Measurements from ENCODE around the gene KCNQ1.

The KCNQ1 gene

DNA sequence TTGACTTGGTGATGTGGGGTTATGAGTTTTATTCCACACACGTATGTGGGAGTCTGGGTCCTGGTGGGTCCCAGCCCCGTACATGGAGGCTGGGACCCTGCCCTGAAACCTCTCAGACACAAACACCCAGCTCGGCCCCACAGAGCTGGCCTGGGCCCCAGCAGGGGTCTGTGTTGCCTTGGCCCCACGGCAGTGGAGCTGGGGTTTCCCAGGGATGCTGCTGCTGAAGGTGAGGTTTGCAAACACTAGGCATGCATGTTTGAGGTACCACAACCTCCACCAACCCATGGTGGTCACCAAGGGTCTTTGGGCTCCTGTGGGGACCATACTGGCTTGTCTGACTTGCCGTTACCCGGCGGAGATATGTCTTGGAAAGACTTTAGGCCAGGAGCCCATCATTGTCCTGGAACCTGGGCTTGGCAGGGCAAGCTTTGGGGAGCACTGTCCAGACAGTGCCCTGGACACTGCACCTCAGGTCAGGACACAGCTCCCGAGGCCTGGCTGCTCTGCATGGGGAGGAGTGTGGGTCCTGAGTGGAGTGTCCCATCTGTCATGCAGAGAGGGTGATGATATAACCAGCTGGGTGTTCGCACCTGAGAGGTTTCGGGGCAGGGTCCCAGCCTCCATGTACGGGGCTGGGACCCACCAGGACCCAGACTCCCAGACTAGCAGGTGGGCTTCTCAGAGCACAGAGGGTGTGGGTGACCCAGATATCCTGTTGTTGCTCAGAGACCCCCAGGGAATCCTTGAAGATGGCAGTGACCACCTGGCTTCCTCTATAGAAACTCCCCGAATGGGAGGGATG lies 63.3 kb downstream of the KCNQ1 start:
- DNase-seq (ENCODE audit: insufficient read length, low spot score) (no peak), FAIRE-seq (no peak)

- DNase-seq (ENCODE audit: insufficient read length, low spot score) (no peak), FAIRE-seq (no peak)
Measured at GRCh38 chr11:2508793-2509192, 64.0 kb downstream of the KCNQ1 start.

GRCh38 chr11:2509481-2510001 lies 64.7 kb downstream of the KCNQ1 start:
- DNase-seq (ENCODE audit: insufficient read length, low spot score) = no peak
- no peak for FAIRE-seq

DNA sequence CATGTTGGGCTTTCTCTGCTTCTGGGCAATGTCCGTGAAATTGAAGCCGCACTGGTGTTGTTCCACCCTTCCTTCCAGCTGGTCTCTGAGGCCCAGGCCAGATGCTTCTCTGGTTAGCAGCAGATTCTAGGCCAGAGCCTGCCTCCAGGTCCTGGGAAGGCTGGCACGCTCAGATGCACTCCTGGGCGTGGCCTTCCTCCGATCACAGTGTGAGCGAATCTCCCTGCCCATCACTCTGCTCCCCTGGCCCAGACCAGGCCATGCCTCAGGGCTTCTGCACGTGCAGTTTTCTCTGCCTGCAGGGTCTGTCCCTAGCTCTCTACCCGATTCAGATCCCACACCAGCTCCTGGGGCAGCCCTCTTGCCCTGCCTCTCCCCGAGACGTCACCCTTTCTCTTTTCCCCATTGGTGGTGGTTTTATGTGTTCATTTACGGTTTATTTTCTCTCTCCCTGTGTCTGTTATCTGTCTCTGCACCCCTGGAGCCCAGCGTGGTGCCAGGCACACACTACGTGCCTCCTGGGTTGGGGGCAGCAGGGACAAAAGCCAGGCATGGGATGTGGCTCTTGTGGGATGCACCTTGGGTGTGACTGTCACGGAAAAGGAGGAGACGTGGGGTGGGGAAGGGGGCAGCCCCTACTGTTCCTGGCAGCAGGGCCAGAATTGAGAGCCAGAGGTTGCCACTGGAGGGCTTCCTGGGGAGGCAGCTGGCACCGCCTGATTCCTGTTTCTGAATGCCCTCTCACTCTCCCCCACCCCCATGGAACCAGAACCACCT lies 66.0 kb downstream of the KCNQ1 start:
- DNase-seq (ENCODE audit: insufficient read length, low spot score) (no peak), FAIRE-seq (no peak)

DNA sequence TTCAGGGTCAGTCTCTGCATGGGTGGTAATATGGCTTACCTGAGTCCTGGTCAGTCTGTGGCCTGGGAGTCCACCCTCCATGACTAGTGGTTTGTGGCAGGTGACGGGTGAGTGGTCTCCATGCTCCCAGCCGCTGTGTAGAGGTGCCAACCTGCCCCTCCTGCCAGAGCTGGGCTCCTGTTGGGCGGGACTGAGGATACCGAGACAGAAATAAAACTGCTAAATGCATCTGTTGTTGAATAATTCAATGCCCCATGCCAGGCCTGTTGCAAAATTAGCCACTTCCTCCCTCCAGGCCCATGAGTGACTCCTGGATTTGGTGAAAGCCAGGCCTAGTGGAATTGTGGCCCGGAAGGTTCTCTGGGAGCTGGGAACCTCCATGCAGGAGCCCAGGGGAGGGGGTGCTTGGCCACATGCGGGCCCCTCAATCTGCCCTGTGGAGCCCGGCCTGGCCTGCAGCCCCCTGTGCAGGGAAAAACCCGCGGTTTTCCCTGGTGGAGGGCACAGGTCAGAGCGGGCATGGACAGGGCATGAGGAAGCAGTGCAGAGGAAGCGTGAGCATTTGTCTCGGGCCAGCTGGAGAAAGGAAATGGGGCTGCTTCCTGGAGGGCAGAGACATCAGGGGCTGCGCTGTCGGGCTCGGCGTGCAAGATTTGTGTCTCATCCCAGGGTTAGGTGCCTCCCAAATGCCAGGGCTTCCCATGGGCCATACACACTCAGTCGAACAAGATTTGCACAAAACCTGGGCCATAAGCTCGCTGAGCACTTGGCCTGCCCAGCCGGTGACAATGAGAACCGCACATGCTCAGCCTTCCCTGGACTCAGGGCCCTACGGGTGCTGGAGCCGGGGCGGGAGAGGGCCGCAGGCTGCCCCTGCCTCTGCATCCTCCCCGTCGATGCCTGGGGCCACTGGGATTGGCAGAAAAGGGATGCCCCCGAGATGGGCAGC lies 66.9 kb downstream of the KCNQ1 start:
- DNase-seq (ENCODE audit: insufficient read length, low spot score) (no peak), FAIRE-seq (no peak)

GRCh38 chr11:2512431-2513407 lies 67.9 kb downstream of the KCNQ1 start:
- FAIRE-seq (no peak), DNase-seq (ENCODE audit: insufficient read length, low spot score) (no peak)

- FAIRE-seq = no peak
- no peak for DNase-seq (ENCODE audit: insufficient read length, low spot score)
Measured at GRCh38 chr11:2513441-2513840, 68.6 kb downstream of the KCNQ1 start.

DNA sequence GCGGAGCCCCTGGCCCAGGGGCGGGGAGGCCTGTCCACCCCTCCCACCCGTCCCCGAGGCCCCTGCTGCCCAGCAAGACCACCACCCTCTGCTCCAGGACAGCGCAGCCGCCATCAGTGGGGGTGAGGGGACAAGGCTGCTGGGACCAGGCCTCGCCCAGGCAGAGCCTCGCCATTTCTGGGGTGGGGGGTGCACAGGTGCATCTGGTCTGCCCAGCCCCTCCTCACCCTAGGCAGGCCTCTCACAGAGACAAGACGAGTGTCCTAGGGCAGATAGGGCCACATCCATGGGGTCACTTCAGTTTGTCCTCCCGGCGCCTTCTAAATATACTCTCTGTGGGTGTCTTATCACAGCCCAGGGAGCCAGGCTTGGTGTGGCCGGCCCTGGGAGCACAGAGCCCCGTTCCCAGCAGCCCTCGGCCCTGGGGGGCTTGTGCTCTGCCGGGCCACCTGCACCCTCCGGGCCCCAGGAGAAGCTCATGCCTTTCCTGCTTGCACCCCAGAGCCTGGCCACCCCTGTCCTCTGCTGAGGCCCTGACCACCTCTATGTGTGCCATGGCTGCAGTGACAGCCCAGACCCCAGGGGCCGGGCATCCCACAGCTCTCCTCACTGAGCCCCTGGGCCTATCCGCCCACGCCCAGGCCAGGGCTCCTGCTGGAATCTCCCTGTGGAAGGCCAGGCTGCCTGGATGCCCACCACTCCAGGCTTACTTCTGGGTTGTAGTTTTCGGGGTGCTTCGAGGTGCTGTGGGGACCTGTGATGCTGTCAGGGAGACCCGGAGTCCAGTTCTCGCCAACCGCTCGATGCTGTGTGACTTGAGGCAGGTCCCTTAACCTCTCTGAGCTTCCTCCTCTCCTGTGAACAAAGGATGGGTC lies 70.8 kb downstream of the KCNQ1 start:
- DNase-seq (ENCODE audit: insufficient read length, low spot score) = no peak
- no peak for FAIRE-seq

GRCh38 chr11:2516276-2517015 lies 71.6 kb downstream of the KCNQ1 start:
- DNase-seq (ENCODE audit: insufficient read length, low spot score) = no peak
- no peak for FAIRE-seq

GRCh38 chr11:2517016-2517385 lies 72.2 kb downstream of the KCNQ1 start:
- FAIRE-seq (no peak), DNase-seq (ENCODE audit: insufficient read length, low spot score) (no peak)

DNA sequence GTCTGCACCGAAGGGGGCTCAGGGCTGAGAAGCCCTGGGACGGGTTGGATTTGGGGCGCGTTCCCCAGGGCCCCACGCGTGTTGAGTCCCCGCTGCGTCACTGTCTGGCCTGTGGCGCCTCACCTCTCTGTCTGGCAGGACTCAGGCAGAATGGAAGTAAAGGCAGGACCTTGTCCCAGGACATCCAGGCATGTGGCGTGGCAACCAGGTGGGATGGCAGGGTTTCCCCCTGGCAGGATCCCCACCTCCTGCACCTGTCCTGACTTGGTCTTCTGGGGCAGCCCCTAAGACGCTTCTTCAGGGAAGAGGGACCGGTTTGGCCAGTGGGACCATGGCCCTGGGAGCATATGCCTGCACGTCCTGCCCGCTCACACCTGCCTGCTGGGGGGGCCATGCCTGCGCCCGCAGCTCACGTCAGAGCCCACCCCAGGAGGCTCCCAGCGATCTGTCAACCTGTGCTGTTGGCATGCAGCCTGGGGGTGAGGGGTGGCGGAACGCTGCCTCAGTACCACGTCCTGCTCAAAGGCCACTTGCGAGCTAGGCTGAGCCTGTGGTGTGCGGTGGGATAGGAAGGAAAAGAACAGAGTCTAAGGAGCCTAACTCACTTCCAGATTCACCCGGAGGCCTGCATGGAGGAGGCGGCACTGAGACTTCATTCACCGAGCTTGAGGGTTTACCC lies 72.7 kb downstream of the KCNQ1 start:
- FAIRE-seq (no peak), DNase-seq (ENCODE audit: insufficient read length, low spot score) (no peak)

DNA sequence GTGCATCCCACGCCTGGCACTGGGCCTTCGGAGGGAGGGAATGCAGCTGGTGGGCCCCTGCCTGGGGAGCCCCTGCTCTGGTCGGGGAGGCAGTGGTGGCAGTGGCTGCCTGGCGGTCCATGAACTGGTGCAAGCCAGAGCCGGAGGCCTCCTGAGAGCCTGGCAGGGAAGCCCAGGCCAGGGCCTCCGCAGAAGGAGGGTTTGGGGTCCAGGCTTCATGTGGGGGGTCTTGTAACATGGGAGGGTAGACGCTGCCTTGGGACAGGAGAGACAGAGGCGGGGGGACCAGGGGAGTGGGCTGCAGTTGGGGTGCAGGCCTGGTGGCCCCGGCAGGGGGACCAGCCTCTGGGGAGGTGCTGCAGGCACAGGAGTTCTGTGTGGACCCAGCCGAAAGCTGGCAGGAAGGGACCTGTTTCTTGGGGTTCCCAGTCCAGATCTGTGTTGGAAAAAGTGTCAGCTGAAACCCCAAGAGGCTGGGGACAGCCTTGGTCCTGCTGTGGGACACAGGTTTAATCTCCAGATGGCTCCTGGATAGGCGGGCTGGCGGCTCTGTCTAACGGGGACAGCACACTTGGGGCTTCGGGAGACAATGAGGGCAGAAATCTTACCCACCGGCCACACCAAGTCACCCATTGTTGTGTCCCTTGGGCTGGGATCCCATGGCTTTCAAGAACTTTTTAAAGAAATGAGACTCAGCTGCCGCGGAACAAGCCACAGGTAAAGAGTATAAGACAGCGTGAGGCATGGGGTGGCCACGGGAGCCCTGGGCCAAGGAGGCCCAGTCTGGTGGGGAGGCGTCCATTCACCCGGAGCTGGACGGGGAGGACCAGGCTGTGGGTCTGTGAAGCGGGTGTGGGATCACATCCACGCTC lies 73.5 kb downstream of the KCNQ1 start:
- FAIRE-seq = no peak
- DNase-seq (ENCODE audit: insufficient read length, low spot score) = no peak

DNA sequence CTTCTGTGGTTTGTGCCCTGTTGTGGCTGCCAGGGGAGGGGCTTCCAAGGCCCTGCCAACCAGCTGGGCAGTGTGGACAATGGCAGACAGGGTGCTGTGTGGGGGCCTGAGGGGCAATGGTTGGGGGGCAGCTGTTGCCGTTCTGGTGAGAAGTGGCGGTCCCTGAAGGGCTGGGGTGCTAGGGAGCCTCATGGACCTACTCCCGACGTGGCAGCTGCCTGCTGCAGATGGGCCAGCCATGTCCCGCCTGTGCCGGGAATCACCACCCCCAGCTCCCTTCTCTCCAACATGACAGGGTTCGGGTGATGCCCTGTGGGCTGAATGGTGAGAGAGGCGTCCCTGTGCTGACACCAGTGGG lies 74.2 kb downstream of the KCNQ1 start:
- no peak for FAIRE-seq
- no peak for DNase-seq (ENCODE audit: insufficient read length, low spot score)

DNA sequence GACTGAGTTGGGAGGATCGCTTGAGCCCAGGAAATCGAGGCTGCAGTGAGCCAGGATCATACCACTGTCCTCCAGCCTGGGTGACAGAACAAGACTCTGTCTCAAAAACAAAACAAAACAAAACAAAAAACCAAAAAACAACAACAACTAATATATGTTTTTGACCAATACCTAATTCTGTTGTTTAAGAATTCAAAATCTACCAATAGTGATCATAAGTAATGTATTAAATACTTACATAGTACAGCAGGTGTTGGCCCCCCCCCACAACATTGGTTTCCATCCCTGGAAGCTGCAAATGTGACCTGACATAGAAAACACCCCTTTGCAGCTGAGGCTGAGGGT lies 74.7 kb downstream of the KCNQ1 start:
- no peak for DNase-seq (ENCODE audit: insufficient read length, low spot score)
- no peak for FAIRE-seq

GRCh38 chr11:2519862-2520735 lies 75.3 kb downstream of the KCNQ1 start:
- DNase-seq (ENCODE audit: insufficient read length, low spot score) (no peak), FAIRE-seq (no peak)

GRCh38 chr11:2520736-2521035 lies 75.9 kb downstream of the KCNQ1 start:
- no peak for FAIRE-seq
- DNase-seq (ENCODE audit: insufficient read length, low spot score) = no peak

All from HTR-8/SVneo (cell line).